K562 (cell line): ENCODE measurements around the gene ETS2. TPM values are rescaled to one million over a fixed set of nuclear protein-coding genes. Genes with fewer than 3 reads are reported as not detected.
A peak's percentile ranks its signal among the peaks of the same experiment; 100 is the strongest.

Experiments used
- ARHGAP35 ChIP-seq: fragments of 450-650 bp; IDR thresholded peaks from 2 replicates; pipeline ENCODE4 v1.6.1; 2018; ENCODE audit not compliant: partially characterized antibody
- BRD4 ChIP-seq: fragments of 200-600 bp; sonication (generic); IDR thresholded peaks from 2 replicates; pipeline ENCODE4 v1.6.1; 2017; ENCODE audit warnings: inconsistent platforms
- CBFA2T3 ChIP-seq: fragments of 450-650 bp; IDR thresholded peaks from 2 replicates; pipeline ENCODE4 v1.6.1; 2017
- EHMT2 ChIP-seq: fragments of 450-650 bp; IDR thresholded peaks from 2 replicates; pipeline ENCODE4 v1.6.1; 2018; ENCODE audit warnings: antibody characterized with exemption
- GATAD2B ChIP-seq: fragments of 450-650 bp; IDR thresholded peaks from 2 replicates; pipeline ENCODE4 v1.6.1; 2017; ENCODE audit warnings: mild to moderate bottlenecking, borderline replicate concordance
- GTF2F1 ChIP-seq: IDR thresholded peaks from 2 replicates; pipeline ENCODE4 v1.6.1; 2011; ENCODE audit warnings: low read depth, low read length, improper control_type of control experiment
- HDAC2 ChIP-seq: fragments of 450-650 bp; IDR thresholded peaks from 2 replicates; pipeline ENCODE4 v1.6.1; 2016; ENCODE audit warnings: mild to moderate bottlenecking
- HMG20A ChIP-seq: fragments of 450-650 bp; formaldehyde crosslinking; conservative IDR thresholded peaks from 2 replicates; pipeline ENCODE4 v1.4.0; 2020; ENCODE audit warnings: mild to moderate bottlenecking, mixed read lengths
- HMGN3 ChIP-seq: IDR thresholded peaks from 2 replicates; pipeline ENCODE4 v1.6.1; 2011; ENCODE audit warnings: borderline replicate concordance, low read depth, mild to moderate bottlenecking, mixed read lengths, low read length; ENCODE audit not compliant: insufficient read length; ENCODE audit errors: extremely low read depth
- IFI16 ChIP-seq: fragments of 250-450 bp; sonication (Bioruptor Pico); IDR thresholded peaks from 2 replicates; pipeline ENCODE4 v2.1.2; 2022; ENCODE audit warnings: mild to moderate bottlenecking, inconsistent platforms
- KDM2B ChIP-seq: fragments of 250-450 bp; sonication (Bioruptor Pico); IDR thresholded peaks from 2 replicates; pipeline ENCODE4 v1.8.0; 2021; ENCODE audit warnings: mild to moderate bottlenecking, moderate library complexity
- PTTG1 ChIP-seq: fragments of 450-650 bp; IDR thresholded peaks from 2 replicates; pipeline ENCODE4 v1.6.1; 2016; ENCODE audit warnings: low read depth, mild to moderate bottlenecking, missing genetic modification characterization, missing compliant biosample characterization
- PYGO2 ChIP-seq: fragments of 450-650 bp; IDR thresholded peaks from 2 replicates; pipeline ENCODE4 v1.6.1; 2016; ENCODE audit warnings: mild to moderate bottlenecking, missing genetic modification characterization, moderate library complexity, missing compliant biosample characterization
- SMARCC2 ChIP-seq: fragments of 450-650 bp; IDR thresholded peaks from 2 replicates; pipeline ENCODE4 v1.6.1; 2017; ENCODE audit warnings: antibody characterized with exemption, moderate library complexity, mild to moderate bottlenecking, low read depth
- TBL1XR1 ChIP-seq, 2 experiments: IDR thresholded peaks; 2 replicates each; pipeline ENCODE4 v1.6.1; 2012; ENCODE audit warnings: improper control_type of control experiment in 2 of 2, low read length in 2 of 2, mild to moderate bottlenecking in 1 of 2
- TBP ChIP-seq: optimal IDR thresholded peaks from 2 replicates; pipeline ENCODE3; 2011; ENCODE audit warnings: low read depth, low read length, improper control_type of control experiment
- TCF3 ChIP-seq: sonication (generic); formaldehyde crosslinking; IDR thresholded peaks from 2 replicates; pipeline ENCODE4 v1.4.0; 2020; ENCODE audit warnings: mild to moderate bottlenecking, missing genetic modification reagents
- ZKSCAN8 ChIP-seq: fragments of 200-800 bp; sonication (Bioruptor generic); IDR thresholded peaks from 2 replicates; pipeline ENCODE4 v1.6.1; 2016; ENCODE audit warnings: missing genetic modification characterization, missing compliant biosample characterization
- ZNF384 ChIP-seq: IDR thresholded peaks from 2 replicates; pipeline ENCODE4 v1.6.1; 2012; ENCODE audit warnings: low read depth, low read length, improper control_type of control experiment
- ZNF436 ChIP-seq: fragments of 250-450, 450-650 bp; sonication (Bioruptor Pico); formaldehyde crosslinking; IDR thresholded peaks from 2 replicates; pipeline ENCODE4 v1.7.0; 2020; ENCODE audit warnings: mild to moderate bottlenecking
- ZNF764 ChIP-seq: fragments of 250-450 bp; sonication (Bioruptor Pico); IDR thresholded peaks from 2 replicates; pipeline ENCODE4 v1.4.0; 2020; ENCODE audit warnings: low read depth, mild to moderate bottlenecking, moderate library complexity
- polyA plus RNA-seq, 8 experiments: library from polyadenylated mRNA; depleted of rRNA in 4 of 8; stranded (reverse) in 5 of 8; unstranded in 3 of 8; fragments of >200 nt; fragmentation: Nextera tagmentation in 2 of 8; fragmentation: Illumina TruSeq in 1 of 8; extraction: Ambion mirVana in 2 of 8; extraction: Trizol in 1 of 8; gene quantifications; 2 replicates each; pipeline versions ENCODE4 v1.2.1 to v1.2.3, GENCODE V29; 2011 to 2014; ENCODE audit warnings: inconsistent platforms in 1 of 8, missing spikeins in 1 of 8
- total RNA-seq, 7 experiments: library from RNA; depleted of rRNA in 6 of 7; stranded (reverse); fragments of >200 nt in 6 of 7; fragmentation: Illumina TruSeq in 2 of 7; extraction: Trizol in 2 of 7; gene quantifications; 2 replicates each; pipeline versions ENCODE4 v1.2.1 to v1.2.3, GENCODE V29; 2011 to 2021; ENCODE audit warnings: low replicate concordance in 1 of 7
- TF ChIP-seq, protein P1 (sequence below): fragments of 250-450 bp; sonication (Bioruptor Pico); IDR thresholded peaks from 2 replicates; pipeline ENCODE4 v1.5.1; 2021; ENCODE audit warnings: mild to moderate bottlenecking
- TF ChIP-seq, protein P2 (sequence below), 2 experiments: fragments of 250-450 bp in 1 of 2; fragments of 450-650 bp in 1 of 2; sonication (Bioruptor Pico) in 1 of 2; IDR thresholded peaks; 2 replicates each; pipeline versions ENCODE4 v1.6.1 to v1.8.0; 2016 to 2021; ENCODE audit warnings: mild to moderate bottlenecking in 2 of 2, moderate library complexity in 2 of 2, missing compliant biosample characterization in 1 of 2, missing genetic modification characterization in 1 of 2
- TF ChIP-seq, protein P3 (sequence below): IDR thresholded peaks from 2 replicates; pipeline ENCODE4 v1.6.1; 2011; ENCODE audit warnings: borderline replicate concordance, low read depth, mild to moderate bottlenecking, moderate library complexity, low read length; ENCODE audit not compliant: insufficient read depth, poor library complexity, severe bottlenecking

Gene ETS2
- total and polyA plus RNA-seq, 9 of the 15 experiments (the other 6 are each of a cell fraction or from before 2014, with no cell fraction given), result 1.7 to 24.4 (median 12.2) TPM

DNA sequence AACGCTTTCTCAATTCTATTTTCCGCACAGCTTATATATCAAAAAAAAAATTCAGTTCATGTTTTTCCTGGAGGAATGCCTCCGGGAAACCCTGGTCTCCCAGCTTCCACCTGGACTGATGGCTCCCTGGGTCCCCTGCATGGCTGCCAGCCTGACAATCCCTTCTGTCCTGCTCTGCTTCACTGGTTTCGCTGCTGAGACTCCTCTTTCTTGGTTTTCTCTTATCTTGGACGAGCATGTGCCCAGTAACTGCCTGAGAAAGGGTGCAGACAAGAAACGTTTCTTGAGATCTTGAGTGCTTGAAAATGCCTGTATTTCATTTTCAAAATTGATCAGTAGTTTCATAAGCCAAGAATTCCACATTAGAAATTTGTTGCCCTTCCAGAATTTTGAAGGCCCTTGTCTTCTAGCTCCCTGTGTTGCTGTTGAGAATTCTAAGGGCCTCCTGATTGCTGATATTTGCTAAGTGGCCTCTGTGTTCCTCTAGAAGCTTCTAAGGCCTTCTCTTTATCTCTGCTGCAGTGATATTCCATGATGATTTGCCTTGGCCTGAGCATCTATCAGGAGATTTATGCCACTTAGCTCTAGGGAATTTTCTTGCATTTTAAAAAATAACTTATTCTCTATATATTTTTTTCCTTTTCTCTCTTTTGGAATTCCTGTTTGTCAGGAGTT, 44.7 kb downstream of the ETS2 start (continued):
- TF ChIP-seq SMARCC2, result no peak; the same call in 1 of the 2 replicates
- TF ChIP-seq ZNF436 (CRISPR knock-in tag), result no peak
- TF ChIP-seq HDAC2, result no peak
- no peak for TF ChIP-seq ZNF384
- no peak for TF ChIP-seq EHMT2
- no peak for TF ChIP-seq ARHGAP35
- TF ChIP-seq CBFA2T3, result peak; percentile 80
- TF ChIP-seq, protein P1, sequence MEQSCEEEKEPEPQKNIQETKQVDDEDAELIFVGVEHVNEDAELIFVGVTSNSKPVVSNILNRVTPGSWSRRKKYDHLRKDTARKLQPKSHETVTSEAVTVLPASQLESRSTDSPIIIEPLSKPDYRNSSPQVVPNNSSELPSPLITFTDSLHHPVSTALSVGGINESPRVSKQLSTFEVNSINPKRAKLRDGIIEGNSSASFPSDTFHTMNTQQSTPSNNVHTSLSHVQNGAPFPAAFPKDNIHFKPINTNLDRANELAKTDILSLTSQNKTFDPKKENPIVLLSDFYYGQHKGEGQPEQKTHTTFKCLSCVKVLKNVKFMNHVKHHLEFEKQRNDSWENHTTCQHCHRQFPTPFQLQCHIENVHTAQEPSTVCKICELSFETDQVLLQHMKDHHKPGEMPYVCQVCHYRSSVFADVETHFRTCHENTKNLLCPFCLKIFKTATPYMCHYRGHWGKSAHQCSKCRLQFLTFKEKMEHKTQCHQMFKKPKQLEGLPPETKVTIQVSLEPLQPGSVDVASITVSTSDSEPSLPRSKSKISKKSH (CRISPR knock-in tag), result no peak
- TF ChIP-seq, protein P2, sequence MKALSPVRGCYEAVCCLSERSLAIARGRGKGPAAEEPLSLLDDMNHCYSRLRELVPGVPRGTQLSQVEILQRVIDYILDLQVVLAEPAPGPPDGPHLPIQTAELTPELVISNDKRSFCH (CRISPR knock-in tag; IDR thresholded peaks at IDR 0.05), result no peak
- TF ChIP-seq, protein P2 (tag; IDR thresholded peaks at IDR 0.05), result no peak
- no peak for TF ChIP-seq BRD4
- no peak for TF ChIP-seq KDM2B (CRISPR knock-in tag)
- no peak for TF ChIP-seq GATAD2B
- no peak for TF ChIP-seq HMG20A (CRISPR knock-in tag)
- TF ChIP-seq, protein P3, sequence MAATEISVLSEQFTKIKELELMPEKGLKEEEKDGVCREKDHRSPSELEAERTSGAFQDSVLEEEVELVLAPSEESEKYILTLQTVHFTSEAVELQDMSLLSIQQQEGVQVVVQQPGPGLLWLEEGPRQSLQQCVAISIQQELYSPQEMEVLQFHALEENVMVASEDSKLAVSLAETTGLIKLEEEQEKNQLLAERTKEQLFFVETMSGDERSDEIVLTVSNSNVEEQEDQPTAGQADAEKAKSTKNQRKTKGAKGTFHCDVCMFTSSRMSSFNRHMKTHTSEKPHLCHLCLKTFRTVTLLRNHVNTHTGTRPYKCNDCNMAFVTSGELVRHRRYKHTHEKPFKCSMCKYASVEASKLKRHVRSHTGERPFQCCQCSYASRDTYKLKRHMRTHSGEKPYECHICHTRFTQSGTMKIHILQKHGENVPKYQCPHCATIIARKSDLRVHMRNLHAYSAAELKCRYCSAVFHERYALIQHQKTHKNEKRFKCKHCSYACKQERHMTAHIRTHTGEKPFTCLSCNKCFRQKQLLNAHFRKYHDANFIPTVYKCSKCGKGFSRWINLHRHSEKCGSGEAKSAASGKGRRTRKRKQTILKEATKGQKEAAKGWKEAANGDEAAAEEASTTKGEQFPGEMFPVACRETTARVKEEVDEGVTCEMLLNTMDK, result no peak
- TF ChIP-seq GTF2F1, result no peak
- 0 out of 2 replicates have a peak, but pooled peaks have one; percentile 21 for TF ChIP-seq PYGO2
- TF ChIP-seq TBL1XR1 (IDR thresholded peaks at IDR 0.05; ENCODE audit: low read length in 2 of 2), result 0 out of 4 replicates have a peak, but pooled peaks of 1 of the 2 experiments have one; percentile 14
- TF ChIP-seq ZKSCAN8 (CRISPR knock-in tag), result peak; percentile 66; the same call in 1 of the 2 replicates
- no peak for TF ChIP-seq PTTG1 (tag)
- TF ChIP-seq HMGN3, result no peak
- TF ChIP-seq TBP, result no peak
- peak; percentile 75 for TF ChIP-seq TCF3 (CRISPR knock-in tag)
- TF ChIP-seq IFI16 (CRISPR knock-in tag), result 0 out of 2 replicates have a peak, but pooled peaks have one; percentile 21
- no peak for TF ChIP-seq ZNF764 (CRISPR knock-in tag)
